Gastrocnemius medialis (tissue), 4 donors: Measurements from ENCODE around the gene PLCL1. TPM values are rescaled to one million over a fixed set of nuclear protein-coding genes. Genes with fewer than 3 reads are reported as not detected.

Experiments
- ATAC-seq, 2 donors: fragments of 150-250 bp; one replicate each; pipeline ENCODE4 v1.9.1; 2016
- DNase-seq, 2 donors: peaks; one replicate each; pipeline ENCODE4 v3.0.0-alpha.2; 2019
- H3K27ac ChIP-seq, 4 donors: fragments of 200-600 bp; sonication (generic); 1 replicate in 1 of 4; 2 replicates in 3 of 4; pipeline ENCODE4 v1.5.1; 2016 to 2018; ENCODE audit warnings: mild to moderate bottlenecking in 2 of 4, moderate library complexity in 1 of 4
- H3K27me3 ChIP-seq, 3 donors: fragments of 200-600 bp; sonication (generic) in 2 of 3; 1 replicate in 1 of 3; 2 replicates in 2 of 3; pipeline versions ENCODE4 v1.5.1 to v1.6.0; 2016 to 2019; ENCODE audit warnings: mild to moderate bottlenecking in 1 of 3, moderate library complexity in 1 of 3
- H3K36me3 ChIP-seq, 2 donors: fragments of 200-600 bp; sonication (generic) in 1 of 2; one replicate each; pipeline ENCODE4 v1.5.1; 2017 to 2018
- H3K4me1 ChIP-seq, 2 donors: fragments of 200-600 bp; sonication (generic) in 1 of 2; one replicate each; pipeline ENCODE4 v1.5.1; 2016 to 2017; ENCODE audit warnings: mild to moderate bottlenecking in 2 of 2
- H3K4me3 ChIP-seq, 4 donors: fragments of 200-600 bp; sonication (generic) in 3 of 4; 1 replicate in 1 of 4; 2 replicates in 3 of 4; pipeline ENCODE4 v1.5.1; 2016 to 2019; ENCODE audit warnings: mild to moderate bottlenecking in 2 of 4
- H3K9me3 ChIP-seq, 3 donors: fragments of 200-600 bp; sonication (generic) in 2 of 3; 1 replicate in 1 of 3; 2 replicates in 2 of 3; pipeline ENCODE4 v1.5.1; 2016 to 2019
- CTCF ChIP-seq, 5 experiments: fragments of 450-650 bp in 3 of 5; fragments of 200-600 bp in 2 of 5; sonication (generic) in 2 of 5; IDR thresholded peaks in 4 of 5; conservative IDR thresholded peaks in 1 of 5; 1 replicate in 4 of 5; 2 replicates in 1 of 5; pipeline ENCODE4 v1.5.1; 2016 to 2019; ENCODE audit warnings: antibody characterized with exemption in 5 of 5, mild to moderate bottlenecking in 3 of 5, moderate library complexity in 3 of 5
- POLR2A ChIP-seq, 2 donors: fragments of 450-650 bp; IDR thresholded peaks; one replicate each; pipeline ENCODE4 v1.6.1; 2017; ENCODE audit warnings: antibody characterized with exemption in 2 of 2, mild to moderate bottlenecking in 2 of 2, moderate library complexity in 2 of 2
- in situ Hi-C, 4 donors: fragments of 200-750 bp; cut with MboI; loops; one replicate each; pipeline versions ENCODE4 v1.15.0 to v1.8.0; 2017; ENCODE audit warnings: low sequenced_read_pairs in 4 of 4
- intact Hi-C: fragments of 100-400 bp; cut with DNase I; formaldehyde crosslinking; loops from one replicate; pipeline ENCODE4 v1.15.1; 2023; ENCODE audit warnings: low total_unique reads
- total RNA-seq, 4 donors: library from RNA; depleted of rRNA; stranded (reverse); fragments of >200 nt; gene quantifications; one replicate each; pipeline versions ENCODE4 v1.1.0 to v1.2.3, GENCODE V29; 2016

PLCL1 gene
- total RNA-seq, 4 donors from 2014 or later = 5.9 to 10.7 (median 9.8) TPM

- Histone ChIP-seq H3K4me3 (no peak overlapping the region), H3K27me3 (no peaks in the 10 kb centered on the region), H3K4me1 (peaks cover 15 to 32% of the 10 kb centered on the region in 2 donors), H3K27ac (no peak overlapping the region), H3K36me3 (no peaks in the 10 kb centered on the region), H3K9me3 (no peaks in the 10 kb centered on the region)
- DNase-seq = no peak
- TF ChIP-seq POLR2A (IDR thresholded peaks at IDR 0.05) (no peak), CTCF (IDR thresholded peaks at IDR 0.05 in 4 of 5, conservative IDR thresholded peaks at IDR 0.05 in 1 of 5) (no peak)
- intact Hi-C loops = no loop called here
- ATAC-seq = peak in 1 of 2 donors; percentile 12
- in situ Hi-C loops = no loop called here
Measured at GRCh38 chr2:198116756-198117155, 312.4 kb downstream of the PLCL1 start.

DNA sequence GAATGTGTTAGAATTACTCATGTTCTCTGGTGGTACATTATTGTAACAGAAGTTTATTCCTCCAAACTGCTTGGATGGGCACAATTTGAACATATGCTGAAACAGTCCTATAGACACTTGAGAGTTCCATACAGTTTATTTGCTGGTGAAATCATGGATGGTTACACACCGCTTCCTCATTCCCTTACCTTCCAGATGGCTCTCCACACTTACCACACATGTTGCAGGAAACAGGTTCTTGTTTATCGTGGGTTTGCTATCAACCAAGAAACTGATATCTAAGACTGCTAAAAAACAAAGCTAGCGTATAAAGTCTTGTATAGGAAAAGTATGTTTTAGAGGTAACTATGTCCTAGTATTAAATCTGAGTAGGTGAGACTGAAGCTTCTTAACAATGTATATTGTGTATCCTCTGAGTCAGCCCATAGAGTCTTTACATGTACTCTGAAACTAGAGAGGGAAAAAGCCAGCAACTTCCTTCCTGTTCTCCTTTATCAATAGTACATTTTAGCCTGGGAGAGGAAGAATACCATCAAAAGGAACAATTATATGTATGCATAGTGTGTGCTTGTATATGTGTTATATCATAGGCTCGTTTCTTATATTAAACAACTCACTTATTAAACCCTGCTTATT, 313.1 kb downstream of the PLCL1 start:
- intact Hi-C loops (no loop called here), in situ Hi-C loops (no loop called here)
- Histone ChIP-seq H3K36me3 (no peaks in the 10 kb centered on the region), H3K9me3 (no peaks in the 10 kb centered on the region), H3K27me3 (no peaks in the 10 kb centered on the region), H3K4me3 (no peak overlapping the region), H3K27ac (no peak overlapping the region), H3K4me1 (peaks cover 15 to 28% of the 10 kb centered on the region in 2 donors)
- no peak for DNase-seq
- no peak for TF ChIP-seq CTCF (IDR thresholded peaks at IDR 0.05 in 4 of 5, conservative IDR thresholded peaks at IDR 0.05 in 1 of 5)
- TF ChIP-seq POLR2A (IDR thresholded peaks at IDR 0.05) = no peak
- no peak for ATAC-seq

DNA sequence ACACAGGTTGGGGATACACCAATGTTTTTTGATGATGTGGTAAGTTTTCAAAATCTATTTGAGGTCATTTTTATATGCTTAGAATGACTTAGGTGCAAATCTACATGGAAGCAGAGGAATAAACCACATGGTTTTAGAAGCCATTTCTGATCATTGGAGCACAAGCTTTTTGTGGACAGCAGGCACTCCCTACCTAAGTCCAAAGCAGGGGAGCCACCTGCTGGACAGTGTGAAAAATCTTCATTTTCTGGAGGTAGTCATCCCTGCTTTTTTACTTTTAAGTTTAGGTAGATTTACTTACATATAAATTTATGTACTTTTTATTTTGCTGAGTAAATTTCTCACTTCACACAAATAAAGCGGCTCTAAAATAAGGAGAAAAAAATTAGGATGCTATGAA, 323.2 kb downstream of the PLCL1 start:
- in situ Hi-C loops (loop anchor here (5.0 to 10.0 kb wide), 3 partner anchors 315 to 333 kb away; partner anchors contain the start of gene PLCL1 (in 2 of the 4)), intact Hi-C loops (loop anchor here (1.0 to 2.0 kb wide), 2 partner anchors 277 to 324 kb away; no protein-coding TSS in a partner anchor)
- no peak overlapping the region for H3K27ac ChIP-seq
- DNase-seq (peak; percentile 28 to 37), ATAC-seq (peak; percentile 69 to 87)
- H3K9me3 ChIP-seq = no peaks in the 10 kb centered on the region
- no peak overlapping the region for H3K4me3 ChIP-seq
- no peaks in the 10 kb centered on the region for H3K36me3 ChIP-seq
- TF ChIP-seq POLR2A (IDR thresholded peaks at IDR 0.05) = no peak
- TF ChIP-seq CTCF (IDR thresholded peaks at IDR 0.05 in 4 of 5, conservative IDR thresholded peaks at IDR 0.05 in 1 of 5) = peak; percentile 64 to 80 (median 71)
- H3K4me1 ChIP-seq = peaks cover 6 to 17% of the 10 kb centered on the region in 2 donors
- H3K27me3 ChIP-seq = no peaks in the 10 kb centered on the region

- Histone ChIP-seq H3K36me3 (no peaks in the 10 kb centered on the region), H3K27ac (no peak overlapping the region), H3K4me3 (no peak overlapping the region), H3K9me3 (no peaks in the 10 kb centered on the region), H3K4me1 (peaks cover 6 to 12% of the 10 kb centered on the region in 2 donors), H3K27me3 (no peaks in the 10 kb centered on the region)
- in situ Hi-C loops = loop anchor here (5.0 to 10.0 kb wide), 3 partner anchors 317 to 335 kb away; partner anchors contain the start of gene PLCL1 (in 2 of the 4)
- TF ChIP-seq CTCF (IDR thresholded peaks at IDR 0.05 in 4 of 5, conservative IDR thresholded peaks at IDR 0.05 in 1 of 5) (no peak), POLR2A (IDR thresholded peaks at IDR 0.05) (no peak)
- intact Hi-C loops = no loop called here
- no peak for DNase-seq
- ATAC-seq = no peak
Measured at GRCh38 chr2:198129609-198130008, 325.2 kb downstream of the PLCL1 start.
